Epithelial cell of proximal tubule (primary cell): ENCODE measurements around the gene TRIM25. TPM values are rescaled to one million over a fixed set of nuclear protein-coding genes. Genes with fewer than 3 reads are reported as not detected.

Experiments used
- DNase-seq: peaks from one replicate; pipeline ENCODE4 v3.0.0-alpha.2; 2011; ENCODE audit warnings: low read depth
- H3K4me3 ChIP-seq: 2 replicates; pipeline ENCODE4 v1.5.1; 2011; ENCODE audit warnings: low read depth, mild to moderate bottlenecking, low read length
- CTCF ChIP-seq: conservative IDR thresholded peaks from 2 replicates; pipeline ENCODE4 v1.5.1; 2012; ENCODE audit warnings: low read depth, mild to moderate bottlenecking, low read length
- total RNA-seq: library from RNA; depleted of rRNA; stranded (reverse); fragments of >200 nt; gene quantifications from 2 replicates; pipeline ENCODE4 v1.2.3, GENCODE V29; 2015

The TRIM25 gene
- total RNA-seq, 1 donor from 2014 or later, result 58.1 TPM

GRCh38 chr17:56926704-56927103 is 12.9 kb upstream of the TRIM25 start:
- H3K4me3 ChIP-seq, result no peak overlapping the region
- TF ChIP-seq CTCF, result no peak
- DNase-seq, result no peak

GRCh38 chr17:56926270-56926669 is 12.4 kb upstream of the TRIM25 start:
- no peak for TF ChIP-seq CTCF

GRCh38 chr17:56925088-56925487 is 11.2 kb upstream of the TRIM25 start:
- no peak for DNase-seq
- no peak for TF ChIP-seq CTCF
- H3K4me3 ChIP-seq, result no peak overlapping the region

More at GRCh38 chr17:56926270-56926669, 12.4 kb upstream of the TRIM25 start:
- DNase-seq, result no peak
- no peak overlapping the region for H3K4me3 ChIP-seq

GRCh38 chr17:56919717-56920116 is 5.9 kb upstream of the TRIM25 start:
- DNase-seq, result no peak
- no peak for TF ChIP-seq CTCF
- no peak overlapping the region for H3K4me3 ChIP-seq

GRCh38 chr17:56918916-56919315 is 5.1 kb upstream of the TRIM25 start:
- DNase-seq, result no peak
- H3K4me3 ChIP-seq, result no peak overlapping the region
- no peak for TF ChIP-seq CTCF

GRCh38 chr17:56917559-56918296 is 3.9 kb upstream of the TRIM25 start:
- H3K4me3 ChIP-seq, result no peak overlapping the region
- no peak for DNase-seq
- no peak for TF ChIP-seq CTCF

- peak overlapping the region; percentile 95 for H3K4me3 ChIP-seq
- no peak for TF ChIP-seq CTCF
- no peak for DNase-seq
These were observed 878 bp upstream of the TRIM25 start for GRCh38 chr17:56914581-56915273.
